ENCODE results near the gene TMEM184C. TPM values are rescaled to one million over a fixed set of nuclear protein-coding genes. Genes with fewer than 3 reads are reported as not detected.

The TMEM184C gene
- total RNA-seq, 1 experiment from 2014 or later, result 24.6 TPM

DNA sequence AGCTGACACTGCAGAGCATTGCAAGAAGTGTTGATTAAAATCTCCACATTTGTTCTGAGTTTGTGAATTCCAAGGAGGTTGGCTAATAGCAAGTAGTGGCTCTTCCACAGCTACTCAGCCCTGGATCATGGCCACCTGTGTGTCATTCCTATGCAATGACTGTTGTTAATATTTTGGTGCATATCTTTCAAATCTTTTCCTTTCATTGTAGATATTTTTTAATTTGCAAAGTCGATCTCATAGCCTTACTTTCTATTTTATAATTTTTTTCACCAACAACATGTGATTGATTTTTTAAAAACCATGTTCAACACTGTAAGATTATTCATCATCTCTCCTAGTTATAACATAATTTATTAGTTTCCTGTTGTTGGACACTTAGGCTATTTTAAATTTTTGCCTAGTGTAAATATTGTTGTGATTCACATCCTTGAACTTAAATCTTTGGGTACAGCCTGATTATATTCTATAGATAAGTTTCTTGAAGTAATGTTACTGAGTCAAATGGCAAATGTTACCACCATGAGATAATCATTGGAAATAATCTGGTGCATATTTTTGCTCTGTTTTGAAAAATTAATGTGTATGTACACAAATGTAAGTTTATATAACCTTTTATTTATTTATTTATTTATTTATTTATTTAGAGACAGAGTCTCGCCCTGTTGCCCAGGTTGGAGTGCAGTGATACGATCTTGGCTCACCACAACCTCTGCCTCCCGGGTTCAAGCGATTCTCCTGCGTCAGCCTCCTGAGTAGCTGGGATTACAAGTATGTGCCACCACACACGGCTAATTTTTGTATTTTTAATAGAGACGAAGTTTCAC is 97.6 kb downstream of the TMEM184C start:
- intact Hi-C loops (cut with micrococcal nuclease), result no loop called here
- no peak for ATAC-seq
- TF ChIP-seq CBX3 (IDR thresholded peaks at IDR 0.05; ENCODE audit: low read depth), result no peak
- TF ChIP-seq, protein P1, sequence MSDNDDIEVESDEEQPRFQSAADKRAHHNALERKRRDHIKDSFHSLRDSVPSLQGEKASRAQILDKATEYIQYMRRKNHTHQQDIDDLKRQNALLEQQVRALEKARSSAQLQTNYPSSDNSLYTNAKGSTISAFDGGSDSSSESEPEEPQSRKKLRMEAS (IDR thresholded peaks at IDR 0.05), result no peak
- TF ChIP-seq, protein P2, sequence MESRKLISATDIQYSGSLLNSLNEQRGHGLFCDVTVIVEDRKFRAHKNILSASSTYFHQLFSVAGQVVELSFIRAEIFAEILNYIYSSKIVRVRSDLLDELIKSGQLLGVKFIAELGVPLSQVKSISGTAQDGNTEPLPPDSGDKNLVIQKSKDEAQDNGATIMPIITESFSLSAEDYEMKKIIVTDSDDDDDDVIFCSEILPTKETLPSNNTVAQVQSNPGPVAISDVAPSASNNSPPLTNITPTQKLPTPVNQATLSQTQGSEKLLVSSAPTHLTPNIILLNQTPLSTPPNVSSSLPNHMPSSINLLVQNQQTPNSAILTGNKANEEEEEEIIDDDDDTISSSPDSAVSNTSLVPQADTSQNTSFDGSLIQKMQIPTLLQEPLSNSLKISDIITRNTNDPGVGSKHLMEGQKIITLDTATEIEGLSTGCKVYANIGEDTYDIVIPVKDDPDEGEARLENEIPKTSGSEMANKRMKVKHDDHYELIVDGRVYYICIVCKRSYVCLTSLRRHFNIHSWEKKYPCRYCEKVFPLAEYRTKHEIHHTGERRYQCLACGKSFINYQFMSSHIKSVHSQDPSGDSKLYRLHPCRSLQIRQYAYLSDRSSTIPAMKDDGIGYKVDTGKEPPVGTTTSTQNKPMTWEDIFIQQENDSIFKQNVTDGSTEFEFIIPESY (IDR thresholded peaks at IDR 0.05; ENCODE audit: extremely low read depth, insufficient replicate concordance, low read length), result no peak
- no peak for TF ChIP-seq CEBPB (IDR thresholded peaks at IDR 0.05; ENCODE audit: low read depth)
- no peak for TF ChIP-seq POLR2A (IDR thresholded peaks at IDR 0.05; ENCODE audit: borderline replicate concordance, extremely low read depth, insufficient read depth, insufficient read length)
- TF ChIP-seq EZH2 (IDR thresholded peaks at IDR 0.05), result no peak
- no peak for TF ChIP-seq SRF (IDR thresholded peaks at IDR 0.05; ENCODE audit: low read depth)
- TF ChIP-seq RAD21 (IDR thresholded peaks at IDR 0.05; ENCODE audit: low read depth), result no peak
- no peak for TF ChIP-seq JUND (IDR thresholded peaks at IDR 0.05)
- TF ChIP-seq, protein P3, sequence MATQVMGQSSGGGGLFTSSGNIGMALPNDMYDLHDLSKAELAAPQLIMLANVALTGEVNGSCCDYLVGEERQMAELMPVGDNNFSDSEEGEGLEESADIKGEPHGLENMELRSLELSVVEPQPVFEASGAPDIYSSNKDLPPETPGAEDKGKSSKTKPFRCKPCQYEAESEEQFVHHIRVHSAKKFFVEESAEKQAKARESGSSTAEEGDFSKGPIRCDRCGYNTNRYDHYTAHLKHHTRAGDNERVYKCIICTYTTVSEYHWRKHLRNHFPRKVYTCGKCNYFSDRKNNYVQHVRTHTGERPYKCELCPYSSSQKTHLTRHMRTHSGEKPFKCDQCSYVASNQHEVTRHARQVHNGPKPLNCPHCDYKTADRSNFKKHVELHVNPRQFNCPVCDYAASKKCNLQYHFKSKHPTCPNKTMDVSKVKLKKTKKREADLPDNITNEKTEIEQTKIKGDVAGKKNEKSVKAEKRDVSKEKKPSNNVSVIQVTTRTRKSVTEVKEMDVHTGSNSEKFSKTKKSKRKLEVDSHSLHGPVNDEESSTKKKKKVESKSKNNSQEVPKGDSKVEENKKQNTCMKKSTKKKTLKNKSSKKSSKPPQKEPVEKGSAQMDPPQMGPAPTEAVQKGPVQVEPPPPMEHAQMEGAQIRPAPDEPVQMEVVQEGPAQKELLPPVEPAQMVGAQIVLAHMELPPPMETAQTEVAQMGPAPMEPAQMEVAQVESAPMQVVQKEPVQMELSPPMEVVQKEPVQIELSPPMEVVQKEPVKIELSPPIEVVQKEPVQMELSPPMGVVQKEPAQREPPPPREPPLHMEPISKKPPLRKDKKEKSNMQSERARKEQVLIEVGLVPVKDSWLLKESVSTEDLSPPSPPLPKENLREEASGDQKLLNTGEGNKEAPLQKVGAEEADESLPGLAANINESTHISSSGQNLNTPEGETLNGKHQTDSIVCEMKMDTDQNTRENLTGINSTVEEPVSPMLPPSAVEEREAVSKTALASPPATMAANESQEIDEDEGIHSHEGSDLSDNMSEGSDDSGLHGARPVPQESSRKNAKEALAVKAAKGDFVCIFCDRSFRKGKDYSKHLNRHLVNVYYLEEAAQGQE (IDR thresholded peaks at IDR 0.05; ENCODE audit: low read depth), result no peak
- TF ChIP-seq TCF7L2 (IDR thresholded peaks at IDR 0.05; ENCODE audit: borderline replicate concordance, extremely low read depth, insufficient read depth, insufficient read length), result no peak
- TF ChIP-seq, protein P4, sequence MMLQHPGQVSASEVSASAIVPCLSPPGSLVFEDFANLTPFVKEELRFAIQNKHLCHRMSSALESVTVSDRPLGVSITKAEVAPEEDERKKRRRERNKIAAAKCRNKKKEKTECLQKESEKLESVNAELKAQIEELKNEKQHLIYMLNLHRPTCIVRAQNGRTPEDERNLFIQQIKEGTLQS (IDR thresholded peaks at IDR 0.05), result no peak
- no peak for TF ChIP-seq YY1 (IDR thresholded peaks at IDR 0.05; ENCODE audit: extremely low read depth, insufficient replicate concordance, low read depth, low read length)
- no peak for TF ChIP-seq ZFX (IDR thresholded peaks at IDR 0.05)
- TF ChIP-seq ELF1 (IDR thresholded peaks at IDR 0.05; ENCODE audit: borderline replicate concordance, low read depth), result no peak
- TF ChIP-seq EGR1 (IDR thresholded peaks at IDR 0.05; ENCODE audit: low read depth), result no peak
- TF ChIP-seq, protein P5, sequence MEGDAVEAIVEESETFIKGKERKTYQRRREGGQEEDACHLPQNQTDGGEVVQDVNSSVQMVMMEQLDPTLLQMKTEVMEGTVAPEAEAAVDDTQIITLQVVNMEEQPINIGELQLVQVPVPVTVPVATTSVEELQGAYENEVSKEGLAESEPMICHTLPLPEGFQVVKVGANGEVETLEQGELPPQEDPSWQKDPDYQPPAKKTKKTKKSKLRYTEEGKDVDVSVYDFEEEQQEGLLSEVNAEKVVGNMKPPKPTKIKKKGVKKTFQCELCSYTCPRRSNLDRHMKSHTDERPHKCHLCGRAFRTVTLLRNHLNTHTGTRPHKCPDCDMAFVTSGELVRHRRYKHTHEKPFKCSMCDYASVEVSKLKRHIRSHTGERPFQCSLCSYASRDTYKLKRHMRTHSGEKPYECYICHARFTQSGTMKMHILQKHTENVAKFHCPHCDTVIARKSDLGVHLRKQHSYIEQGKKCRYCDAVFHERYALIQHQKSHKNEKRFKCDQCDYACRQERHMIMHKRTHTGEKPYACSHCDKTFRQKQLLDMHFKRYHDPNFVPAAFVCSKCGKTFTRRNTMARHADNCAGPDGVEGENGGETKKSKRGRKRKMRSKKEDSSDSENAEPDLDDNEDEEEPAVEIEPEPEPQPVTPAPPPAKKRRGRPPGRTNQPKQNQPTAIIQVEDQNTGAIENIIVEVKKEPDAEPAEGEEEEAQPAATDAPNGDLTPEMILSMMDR (IDR thresholded peaks at IDR 0.05 in 2 of 3, conservative IDR thresholded peaks at IDR 0.05 in 1 of 3; ENCODE audit: borderline replicate concordance in 1 of 3, insufficient read depth in 1 of 3, low read depth in 2 of 3, low read length in 2 of 3), result no peak
- TF ChIP-seq SP1 (IDR thresholded peaks at IDR 0.05; ENCODE audit: low read depth), result no peak
- TF ChIP-seq ZNF274 (IDR thresholded peaks at IDR 0.05; ENCODE audit: low read depth, low read length), result no peak
- TF ChIP-seq FOSL1 (IDR thresholded peaks at IDR 0.05; ENCODE audit: low read depth), result no peak

More for the DNA sequence above, 97.6 kb downstream of the TMEM184C start:
- POLR2A ChIA-PET, result no interaction called here
- no peak overlapping the region for H3K27ac ChIP-seq (ENCODE audit: low read depth, low read length)
- no peaks in the 10 kb centered on the region for H3K79me2 ChIP-seq (ENCODE audit: insufficient read depth, low read length)
- no peak overlapping the region for H2AFZ ChIP-seq (ENCODE audit: low read depth, low read length, poor library complexity, severe bottlenecking)
- RAD21 ChIA-PET (ENCODE audit: low non-redundant PET in 1 of 2, low total read pairs in 2 of 2, uncharacterized antibody in 2 of 2, unreplicated experiment in 2 of 2), result no interaction called here
- H3K4me2 ChIP-seq (ENCODE audit: low read length), result no peak overlapping the region
- no peaks in the 10 kb centered on the region for H4K20me1 ChIP-seq (ENCODE audit: insufficient read depth)
- H3K4me1 ChIP-seq (ENCODE audit: control insufficient read depth in 1 of 2, insufficient read depth in 2 of 2, low read length in 2 of 2), result no peaks in the 10 kb centered on the region
- CTCF ChIA-PET, result no interaction called here
- no peak overlapping the region for H3K4me3 ChIP-seq (replicated peaks in 1 of 2; ENCODE audit: low read depth in 1 of 2, low read length in 2 of 2)
- no peaks in the 10 kb centered on the region for H3K9me3 ChIP-seq (ENCODE audit: control insufficient read depth in 1 of 2, insufficient read depth in 1 of 2, low read depth in 1 of 2, low read length in 2 of 2)
- no peak for DNase-seq (ENCODE audit: low read depth, low spot score)
- H3K36me3 ChIP-seq (ENCODE audit: control insufficient read depth in 1 of 2, insufficient read depth in 2 of 2, low read length in 2 of 2), result no peaks in the 10 kb centered on the region
- no TSS peak for BruUV-seq (replicated peaks)
- no peaks in the 10 kb centered on the region for H3K27me3 ChIP-seq (ENCODE audit: insufficient read depth, low read length)
- H3K9me2 ChIP-seq (ENCODE audit: insufficient read depth), result no peaks in the 10 kb centered on the region
- no peak overlapping the region for H3K9ac ChIP-seq (ENCODE audit: low read length)
